HG02884 (cell line): Measurements from ENCODE around the gene PPFIBP1.

Source experiments
- ATAC-seq: cut with Tn5 transposase; IDR thresholded peaks from one replicate; pipeline ENCODE4 v1.9.1; 2021; ENCODE audit warnings: mild to moderate bottlenecking, moderate library complexity; ENCODE audit not compliant: unreplicated experiment

The PPFIBP1 gene

DNA sequence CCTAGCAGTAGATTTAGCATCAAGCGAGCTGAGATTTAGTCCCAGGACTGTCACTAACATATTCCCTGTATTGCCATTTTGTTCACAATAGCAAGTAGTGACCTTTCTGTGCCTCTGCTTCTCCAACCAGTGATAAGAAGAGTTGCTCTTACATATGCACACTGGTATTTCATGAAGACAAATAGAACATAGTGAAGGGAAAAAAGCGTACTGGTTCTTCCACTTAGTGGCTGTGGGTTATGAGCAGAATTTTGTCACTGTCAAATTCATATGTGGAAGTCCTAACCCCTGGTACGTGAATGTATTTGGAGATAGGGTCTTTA, 12.3 kb upstream of the PPFIBP1 start:
- ATAC-seq = no peak

DNA sequence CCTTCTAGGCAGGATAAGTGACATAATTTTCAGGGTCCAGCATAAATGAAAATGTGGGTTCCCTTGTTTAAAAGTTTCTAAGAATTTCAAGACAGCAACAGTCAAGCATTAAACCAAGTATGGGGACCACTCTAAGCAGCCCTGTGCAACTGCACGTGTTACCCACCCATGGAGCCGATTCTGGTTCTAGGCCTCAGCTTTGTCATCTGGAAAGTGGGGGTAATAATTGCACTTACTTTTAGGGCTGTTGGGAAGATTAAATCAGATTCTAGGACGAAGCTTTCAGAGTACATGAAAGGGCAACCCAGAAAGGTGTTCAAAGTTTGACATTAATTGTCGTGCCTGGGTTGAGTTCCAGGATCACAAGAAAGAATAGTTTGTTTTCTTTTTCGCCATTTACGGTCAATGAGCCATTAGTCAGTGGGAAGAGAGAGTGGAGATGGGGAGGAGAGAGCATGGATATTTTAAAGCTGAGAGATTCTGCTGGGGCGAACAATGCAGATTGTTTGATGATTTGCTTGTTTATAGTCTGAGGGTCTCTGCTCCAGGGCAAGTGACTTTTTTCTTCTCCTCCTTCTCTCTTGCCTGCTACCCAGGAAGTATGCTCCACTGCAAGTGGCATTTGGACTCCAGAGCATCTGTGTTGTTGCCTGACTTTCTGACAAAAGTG, 10.7 kb upstream of the PPFIBP1 start:
- no peak for ATAC-seq

DNA sequence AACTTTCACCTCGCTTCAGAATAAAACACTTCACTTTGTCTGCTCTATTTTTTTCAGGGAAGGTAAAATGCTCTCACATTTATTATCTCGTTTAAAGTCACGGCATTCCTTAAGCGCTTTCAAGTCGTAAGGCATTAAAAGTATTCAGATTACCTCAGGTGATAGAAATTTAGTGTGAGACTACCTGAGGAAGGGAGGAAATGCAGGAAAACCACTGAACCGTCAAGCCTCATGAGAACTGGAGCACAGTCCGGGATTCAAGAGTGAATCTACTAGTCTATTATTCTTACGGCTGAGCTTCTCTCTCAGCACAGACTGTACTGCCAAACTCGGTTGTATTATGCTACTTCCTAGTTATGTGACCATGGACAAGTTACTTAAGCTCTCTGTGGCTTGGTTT, 8.3 kb upstream of the PPFIBP1 start:
- no peak for ATAC-seq

DNA sequence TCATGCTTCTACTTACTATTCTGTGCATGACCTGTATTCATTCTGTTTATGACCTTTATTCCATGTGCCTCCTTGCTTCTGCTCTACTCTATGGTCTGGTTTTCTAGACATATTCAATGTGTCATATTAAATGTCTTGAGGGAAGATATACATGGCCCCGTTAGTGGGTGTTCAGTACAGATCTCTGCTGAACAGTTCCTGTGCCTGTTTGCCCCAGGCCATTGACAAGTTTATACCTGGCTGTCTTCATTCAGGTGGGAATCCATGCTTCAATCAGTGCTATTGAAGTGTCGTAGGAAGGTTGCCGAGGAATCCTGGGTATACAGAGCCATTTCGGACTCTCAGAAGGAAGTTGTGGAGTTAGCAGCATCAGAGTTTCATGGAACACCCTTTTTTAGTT, 7.4 kb upstream of the PPFIBP1 start:
- ATAC-seq = no peak

DNA sequence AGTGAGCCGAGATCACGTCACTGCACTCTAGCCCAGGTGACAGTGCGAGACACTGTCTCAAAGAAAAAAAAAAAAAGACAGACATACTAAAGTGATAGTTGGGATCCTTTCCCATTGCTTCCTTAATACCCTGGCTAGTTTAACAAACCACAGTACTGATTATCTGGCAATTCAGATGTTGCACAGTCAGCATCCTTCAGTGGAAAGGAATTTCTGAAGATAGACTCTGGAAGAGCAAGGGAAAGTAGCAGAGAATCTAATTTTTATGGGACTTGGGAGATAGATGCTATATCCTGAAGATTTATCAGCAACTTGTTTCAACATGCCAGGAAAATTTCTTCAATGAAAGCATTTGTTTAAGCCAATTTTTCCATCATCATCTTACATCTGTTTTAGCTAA, 6.5 kb upstream of the PPFIBP1 start:
- no peak for ATAC-seq

DNA sequence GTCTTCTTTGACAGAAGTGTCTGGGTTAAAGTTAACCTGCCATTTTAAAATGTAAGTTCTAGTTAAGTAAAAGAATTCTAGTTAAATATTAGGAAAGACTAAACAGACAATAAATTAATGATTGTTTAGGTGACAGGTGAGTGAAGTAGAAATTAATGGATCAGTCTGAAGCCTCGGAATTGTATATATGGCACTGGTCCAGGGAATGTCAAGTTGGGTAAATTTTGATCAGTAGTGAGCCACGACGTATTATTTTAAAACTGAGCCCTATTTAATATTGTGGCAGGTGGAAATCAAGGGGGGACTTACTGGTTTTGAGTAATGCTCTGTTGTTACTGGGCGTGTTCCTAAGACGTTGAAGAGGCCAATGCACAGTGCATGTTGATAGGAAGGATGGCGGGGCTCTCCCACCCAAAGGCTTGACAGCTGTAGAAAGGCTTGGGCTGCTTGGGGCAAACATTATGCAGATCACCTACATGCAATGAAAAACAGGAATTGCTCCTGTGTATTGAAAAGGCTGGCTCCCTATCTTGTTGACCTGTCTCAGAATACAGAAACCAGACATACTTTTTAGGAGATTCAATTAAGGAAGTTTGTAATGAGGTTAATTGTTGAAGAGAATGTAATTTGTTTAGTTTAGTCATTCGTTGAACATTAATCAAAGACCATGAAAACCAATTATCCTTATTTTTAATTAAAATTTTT, 5.9 kb upstream of the PPFIBP1 start:
- no peak for ATAC-seq

DNA sequence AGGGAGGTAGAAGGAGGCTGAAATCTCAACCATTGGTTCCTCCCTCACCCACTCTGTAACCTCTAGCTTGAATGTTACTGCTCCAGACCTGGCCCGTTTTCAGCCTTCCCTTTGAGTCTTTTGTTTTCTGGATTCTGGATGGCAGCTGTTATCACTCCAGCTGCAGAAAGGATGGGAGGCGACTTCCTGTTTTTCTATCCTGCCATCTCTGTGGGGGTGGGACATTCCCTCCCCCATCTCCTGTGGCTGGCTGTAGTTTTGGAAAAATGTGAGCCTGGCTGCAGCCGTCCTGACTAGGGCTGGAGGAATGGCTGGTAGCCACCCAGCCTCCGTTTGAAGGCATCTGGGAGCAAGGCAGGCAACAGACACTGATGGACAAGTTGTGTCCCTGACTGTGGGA, 2.9 kb upstream of the PPFIBP1 start:
- no peak for ATAC-seq

DNA sequence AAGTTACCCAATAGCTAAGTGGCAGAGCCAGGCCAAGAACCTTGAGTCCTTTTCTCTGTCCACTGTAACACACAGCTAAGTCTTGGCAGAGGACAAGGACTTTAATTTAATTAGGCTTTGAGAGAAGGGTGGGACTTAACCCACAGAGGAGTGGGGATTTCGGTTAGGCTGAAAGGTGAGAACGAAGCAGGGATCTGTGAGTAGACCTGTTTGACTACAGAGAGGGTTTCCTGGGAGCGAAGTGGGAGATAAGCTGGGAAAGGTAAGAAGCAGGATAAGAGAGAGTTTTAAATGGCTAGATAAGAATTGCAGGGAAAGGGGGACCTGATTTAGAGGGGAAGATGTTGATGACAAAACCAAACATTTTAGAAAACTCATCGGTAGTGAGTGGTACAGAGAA, 2.0 kb upstream of the PPFIBP1 start:
- ATAC-seq = no peak

DNA sequence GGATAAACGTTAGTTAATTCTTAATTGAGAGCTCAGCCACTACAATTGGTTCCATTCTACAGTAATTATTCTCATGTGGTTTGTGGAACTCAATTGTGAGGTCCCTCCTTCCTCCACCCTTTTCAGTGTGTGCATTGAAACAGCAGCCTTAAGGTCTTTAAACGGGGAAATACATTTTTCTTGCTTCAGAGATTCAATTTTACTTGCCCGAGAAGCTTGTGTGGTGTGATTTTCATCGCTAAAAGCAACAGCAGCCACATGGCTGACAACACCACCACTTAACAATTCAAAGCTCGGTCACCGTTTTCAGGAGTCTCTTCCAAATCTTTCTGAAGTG, 733 bp upstream of the PPFIBP1 start:
- peak; percentile 13 for ATAC-seq

DNA sequence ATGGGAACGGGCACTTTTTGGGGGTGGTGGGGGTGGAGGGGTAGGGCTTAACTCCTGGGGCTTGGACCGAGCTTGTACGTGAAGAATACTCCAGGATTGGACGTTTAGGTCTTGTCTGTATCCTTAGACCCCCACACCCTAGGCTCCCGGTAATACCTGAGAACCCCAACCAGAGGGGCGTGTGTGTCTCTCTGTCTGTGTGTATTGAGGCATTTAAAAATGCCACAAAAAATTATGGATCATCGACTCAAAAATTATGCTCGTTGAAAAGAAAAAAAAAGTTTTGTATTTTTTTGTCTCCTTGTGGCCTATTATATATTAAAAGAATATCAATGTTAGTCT, 459 bp downstream of the PPFIBP1 start:
- no peak for ATAC-seq

DNA sequence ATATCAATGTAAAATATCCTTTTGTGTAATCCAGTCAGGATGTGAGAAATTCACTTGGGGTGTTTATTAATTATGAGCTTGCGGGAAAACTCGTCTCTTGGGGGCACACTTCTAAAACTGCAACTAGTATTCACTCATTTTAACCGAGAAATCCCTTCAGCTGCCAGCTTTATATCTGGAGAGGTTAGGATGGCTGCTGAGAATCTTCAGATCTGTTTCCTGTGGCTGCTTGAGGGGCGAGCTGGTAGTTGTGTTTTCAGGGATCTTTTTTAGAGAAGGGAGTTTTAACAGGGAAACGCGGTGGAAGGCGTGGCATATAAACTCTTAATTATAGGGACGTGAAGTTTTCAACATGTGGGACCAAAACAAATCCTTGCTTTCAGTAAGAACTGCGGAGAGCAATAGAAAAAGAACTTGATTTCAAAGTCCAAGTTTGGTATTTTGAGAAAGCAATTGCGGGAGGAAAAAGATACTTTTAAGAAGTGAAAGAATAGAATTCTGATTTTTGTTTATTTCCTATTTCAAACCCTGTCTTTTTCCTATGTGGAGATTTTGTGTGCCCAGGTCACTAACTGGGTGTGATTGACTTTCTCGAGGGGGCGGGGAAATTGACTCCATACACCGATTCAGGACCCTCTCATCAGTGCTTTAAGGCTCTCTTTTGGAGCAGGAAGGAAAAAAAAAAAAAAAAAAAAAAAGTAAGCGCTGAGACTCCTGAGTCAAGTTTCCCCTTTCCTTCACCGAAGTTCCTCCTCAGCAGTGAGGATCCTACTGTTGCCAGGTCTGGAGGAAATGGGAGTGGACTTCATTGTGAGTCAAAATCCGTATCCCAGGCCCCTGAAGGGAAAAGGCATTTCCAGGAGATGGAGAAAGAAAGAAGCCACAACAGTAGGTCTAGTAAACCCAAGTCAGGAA, 1.1 kb downstream of the PPFIBP1 start:
- no peak for ATAC-seq

DNA sequence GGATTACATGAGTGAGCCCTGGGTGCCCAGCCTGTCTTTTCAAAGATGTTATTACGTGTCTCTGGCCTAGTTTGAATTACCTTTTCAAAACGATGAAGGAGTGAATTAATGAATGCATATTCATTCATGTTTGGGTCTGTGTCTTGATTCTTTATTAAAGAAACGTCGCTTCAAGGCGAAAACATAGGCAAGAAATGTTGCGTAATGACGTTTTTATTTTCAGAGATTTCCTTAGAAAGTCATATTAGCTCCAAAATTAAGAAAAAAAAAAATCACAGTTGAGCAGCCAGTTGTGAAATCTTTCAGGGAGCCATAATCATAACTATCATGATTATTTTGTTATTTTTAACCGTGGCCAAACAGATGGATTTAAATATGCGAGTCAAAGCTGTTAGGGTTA, 3.5 kb downstream of the PPFIBP1 start:
- ATAC-seq = no peak

DNA sequence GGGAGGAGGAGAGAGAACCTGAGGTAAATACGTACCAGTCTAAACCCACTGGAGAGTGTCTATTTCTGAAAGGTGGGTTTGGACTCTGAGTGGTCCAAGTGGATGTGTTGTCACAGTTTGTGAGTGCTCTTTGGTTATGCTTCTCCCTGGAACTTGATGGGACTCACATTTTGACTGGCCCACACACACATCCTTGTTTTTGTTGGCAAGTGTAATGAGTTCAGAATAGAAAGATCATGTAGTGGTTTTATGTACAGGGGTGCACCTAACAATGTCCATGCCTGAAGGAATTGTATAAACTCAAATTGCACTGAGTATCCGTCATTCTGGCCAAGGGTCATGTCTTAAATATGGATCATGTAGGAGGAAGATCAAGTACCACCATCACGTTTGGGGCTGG, 4.8 kb downstream of the PPFIBP1 start:
- ATAC-seq = no peak

DNA sequence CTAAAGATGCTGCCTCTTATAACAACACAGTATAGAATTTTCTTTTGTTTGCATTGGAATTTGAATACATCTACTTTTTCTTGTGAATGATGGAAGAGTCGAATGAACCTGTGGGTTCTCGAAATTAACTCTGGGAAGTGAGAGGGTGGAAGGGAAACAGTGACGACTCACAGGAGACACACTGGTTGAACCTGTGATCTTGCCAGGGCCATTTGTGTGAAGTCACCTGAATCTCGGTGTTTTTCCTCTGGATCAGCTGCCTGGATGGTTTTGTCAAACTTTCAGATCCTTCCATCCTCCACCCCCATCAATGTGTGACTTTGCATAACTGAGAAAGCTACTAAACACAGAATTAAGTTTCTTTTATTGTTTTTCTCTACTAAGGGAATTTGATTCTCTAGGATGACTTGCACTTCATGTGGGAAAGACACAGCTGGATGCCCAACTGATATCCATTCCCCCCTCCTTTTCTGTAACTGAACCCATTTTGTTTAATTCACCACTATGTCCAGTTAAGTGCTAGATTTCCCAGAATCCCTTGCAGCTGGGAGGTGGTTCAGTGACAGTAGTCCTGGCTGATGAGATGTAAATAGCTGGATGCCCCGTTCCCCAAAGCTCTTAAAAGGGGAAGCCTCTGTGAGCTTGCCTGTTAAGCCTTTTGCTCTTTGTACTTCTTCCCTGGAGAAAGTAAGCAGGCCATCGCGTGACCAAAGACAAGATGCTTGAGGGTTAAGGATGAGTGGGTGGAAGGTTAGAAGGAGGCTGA, 6.3 kb downstream of the PPFIBP1 start:
- no peak for ATAC-seq

DNA sequence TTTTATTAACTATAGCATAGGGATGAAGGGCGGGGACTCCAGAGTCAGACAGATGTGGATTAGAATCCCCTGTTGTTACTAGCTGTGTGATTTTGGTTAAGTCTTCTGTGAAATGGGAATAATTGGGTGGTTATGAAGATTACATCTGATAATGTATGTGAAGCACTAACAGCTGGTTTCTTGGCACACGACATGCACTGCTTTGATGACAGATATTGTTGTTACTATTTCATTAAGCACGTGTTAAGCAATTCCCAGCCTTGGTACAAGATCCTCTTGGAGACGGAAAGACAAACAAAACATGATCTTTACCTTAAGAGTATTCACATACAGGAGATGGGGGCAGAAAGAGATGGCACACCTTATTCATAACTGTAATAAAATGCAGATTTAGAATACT, 7.9 kb downstream of the PPFIBP1 start:
- ATAC-seq = no peak

DNA sequence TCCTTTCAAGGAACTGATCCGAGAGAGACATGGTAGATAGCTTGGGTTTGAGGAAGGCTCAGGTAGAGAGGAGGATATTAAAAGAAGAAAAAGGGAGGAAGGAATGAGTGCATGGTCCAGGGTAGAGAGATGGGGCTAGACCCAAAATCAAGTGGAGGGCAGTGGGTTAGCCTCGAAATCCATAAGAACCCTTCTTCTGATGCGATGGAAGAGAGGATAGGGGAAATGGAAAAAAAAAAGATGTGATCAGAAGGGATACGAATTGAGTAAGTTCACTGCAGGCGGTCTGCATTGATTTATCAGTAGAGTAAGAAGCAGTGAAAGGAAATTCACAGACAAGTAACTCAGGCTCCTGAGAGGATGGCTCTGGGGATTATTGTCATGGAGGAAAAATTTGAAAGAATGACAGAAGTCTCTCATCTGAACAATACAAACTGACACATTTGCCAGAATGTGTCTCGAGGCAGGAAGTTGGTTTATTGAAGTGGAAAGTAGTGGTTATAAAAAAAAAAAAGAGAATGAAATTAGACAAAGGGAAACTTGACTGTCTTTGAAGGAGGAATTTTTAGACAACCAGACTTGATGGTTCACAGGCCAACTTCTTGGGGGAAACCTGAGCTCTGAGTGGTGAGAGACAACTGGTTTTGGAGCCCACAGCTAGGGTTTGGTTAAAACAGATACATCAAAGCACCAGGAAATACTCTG, 10.2 kb downstream of the PPFIBP1 start:
- ATAC-seq = peak; percentile 56

DNA sequence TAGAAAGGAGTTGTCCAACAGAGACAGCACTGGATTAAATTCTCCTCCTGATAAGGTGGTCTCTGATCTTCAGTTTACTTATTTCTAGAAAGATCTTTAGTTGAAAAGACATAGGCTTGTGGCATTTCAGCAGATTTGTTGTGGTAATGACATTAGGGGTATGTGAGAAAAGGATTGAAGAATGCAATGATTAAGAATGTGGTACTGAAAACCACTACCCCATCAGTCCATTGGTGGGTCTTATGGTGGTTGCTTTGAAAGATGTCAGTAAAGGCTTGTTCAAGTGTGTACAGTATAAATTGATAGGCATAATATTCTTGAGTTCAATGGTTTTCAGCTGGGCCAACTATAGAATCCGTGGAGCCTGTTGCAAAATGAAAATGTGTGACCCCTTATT, 10.8 kb downstream of the PPFIBP1 start:
- peak; percentile 8 for ATAC-seq

DNA sequence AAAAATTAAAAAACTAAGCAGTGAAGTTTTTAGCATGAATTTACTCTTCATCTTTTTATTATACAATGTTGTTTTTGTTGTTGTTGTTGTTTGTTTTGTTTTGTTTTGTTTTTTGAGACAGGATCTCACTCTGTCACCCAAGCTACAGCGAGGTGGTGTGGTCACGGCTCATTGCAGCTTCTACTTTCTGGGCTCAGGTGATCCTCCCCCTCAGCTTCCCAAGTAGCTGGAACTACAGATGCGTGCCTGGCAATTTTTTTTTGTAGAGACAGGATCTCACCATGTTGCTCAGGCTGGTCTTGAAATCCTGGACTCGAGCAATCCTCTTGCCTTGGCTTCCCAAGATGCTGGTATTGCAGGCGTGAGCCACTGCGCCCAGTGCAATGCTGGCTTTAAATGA, 11.3 kb downstream of the PPFIBP1 start:
- ATAC-seq = no peak

DNA sequence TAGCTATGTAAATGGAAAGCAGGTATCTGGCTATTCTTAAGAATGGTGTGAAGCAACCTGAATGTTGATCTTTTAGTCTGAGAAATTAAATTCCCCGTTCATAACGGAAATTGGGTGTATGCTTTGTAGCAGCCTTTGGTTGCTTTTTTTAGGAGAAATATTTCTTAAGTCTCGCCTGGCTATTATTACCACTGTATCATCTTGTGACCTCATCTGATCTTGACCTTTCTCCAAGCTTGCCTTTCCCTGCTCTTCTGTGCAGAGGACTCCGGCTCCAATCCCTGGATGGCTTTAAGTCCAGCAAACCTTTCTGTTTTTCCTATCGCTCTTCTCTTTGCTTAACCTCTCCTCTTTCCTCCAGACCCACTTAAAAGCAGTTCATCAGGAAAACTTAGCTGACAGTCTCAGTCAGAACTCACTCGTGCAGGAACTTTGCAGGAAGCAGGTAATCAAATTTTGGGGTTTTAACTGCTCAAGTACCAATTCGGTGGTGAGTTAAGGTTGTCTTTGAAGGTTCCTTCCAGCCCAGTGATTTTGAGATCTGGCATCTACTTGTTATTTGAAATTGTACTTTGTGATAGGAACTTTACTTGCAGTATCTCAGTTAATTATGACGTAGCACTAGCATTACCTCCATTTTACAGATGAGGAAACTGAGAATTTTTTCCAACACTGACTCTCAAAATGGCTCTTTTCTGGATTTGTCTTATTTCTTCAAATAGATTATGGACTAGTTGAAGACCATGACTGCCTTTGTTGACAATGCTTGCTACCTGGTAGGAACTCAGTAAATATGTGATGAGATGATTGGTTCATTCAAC, 14.1 kb downstream of the PPFIBP1 start:
- no peak for ATAC-seq

DNA sequence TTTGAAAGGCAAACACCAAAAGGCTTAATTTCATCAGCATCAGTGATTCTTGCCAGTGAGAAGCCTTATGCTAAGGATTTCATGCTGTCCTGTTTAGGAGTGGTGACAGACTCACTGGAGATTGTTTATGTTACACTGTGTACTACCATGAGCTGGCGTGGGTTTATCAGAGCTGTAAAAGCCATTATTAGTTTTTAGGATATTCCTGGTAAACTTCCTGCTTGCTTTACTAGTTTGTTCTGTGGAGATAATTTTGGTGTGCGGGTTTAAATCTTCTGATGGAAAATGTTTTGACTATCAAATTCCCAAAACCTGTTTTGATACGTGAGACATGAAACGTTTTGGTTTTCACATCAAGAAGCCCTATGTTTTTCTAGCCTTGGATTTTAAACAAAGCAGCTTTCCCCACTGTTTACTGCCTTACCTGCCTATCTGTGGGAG, 15.2 kb downstream of the PPFIBP1 start:
- ATAC-seq = no peak
